ENCODE data around the gene KDM6A.

The KDM6A gene

GRCh38 chrX:44914532-44915198 is 41.7 kb downstream of the KDM6A start:
- no peaks in the 10 kb centered on the region for H3K27me3 ChIP-seq (ENCODE audit: control insufficient read depth in 2 of 2, insufficient read depth in 2 of 2, low read length in 2 of 2)
- H3K9me3 ChIP-seq (ENCODE audit: control insufficient read depth in 2 of 2, low read length in 2 of 2): no peaks in the 10 kb centered on the region
- peaks cover 0 to 10% of the 10 kb centered on the region in 2 donors for H3K4me1 ChIP-seq (ENCODE audit: control insufficient read depth in 2 of 2, insufficient read depth in 2 of 2, low read length in 2 of 2)
- no peak overlapping the region for H3K9ac ChIP-seq (ENCODE audit: low read depth in 1 of 2, low read length in 2 of 2)
- no peak overlapping the region for H3K27ac ChIP-seq (ENCODE audit: low read depth in 2 of 2, low read length in 2 of 2)
- no peak overlapping the region for H3K4me3 ChIP-seq (ENCODE audit: low read length in 2 of 2)
- no peaks in the 10 kb centered on the region for H3K36me3 ChIP-seq (ENCODE audit: control insufficient read depth in 2 of 2, insufficient read depth in 2 of 2, low read length in 2 of 2)

GRCh38 chrX:44915361-44915868 is 42.4 kb downstream of the KDM6A start:
- no peaks in the 10 kb centered on the region for H3K36me3 ChIP-seq (ENCODE audit: control insufficient read depth in 2 of 2, insufficient read depth in 2 of 2, low read length in 2 of 2)
- H3K4me3 ChIP-seq (ENCODE audit: low read length in 2 of 2): no peak overlapping the region
- H3K4me1 ChIP-seq (ENCODE audit: control insufficient read depth in 2 of 2, insufficient read depth in 2 of 2, low read length in 2 of 2): peaks cover 0 to 10% of the 10 kb centered on the region in 2 donors
- no peak overlapping the region for H3K27ac ChIP-seq (ENCODE audit: low read depth in 2 of 2, low read length in 2 of 2)
- no peaks in the 10 kb centered on the region for H3K27me3 ChIP-seq (ENCODE audit: control insufficient read depth in 2 of 2, insufficient read depth in 2 of 2, low read length in 2 of 2)
- no peaks in the 10 kb centered on the region for H3K9me3 ChIP-seq (ENCODE audit: control insufficient read depth in 2 of 2, low read length in 2 of 2)
- H3K9ac ChIP-seq (ENCODE audit: low read depth in 1 of 2, low read length in 2 of 2): no peak overlapping the region

GRCh38 chrX:44918722-44919121 is 45.7 kb downstream of the KDM6A start:
- Histone ChIP-seq H3K4me3 (ENCODE audit: low read length in 2 of 2) (no peak overlapping the region), H3K9me3 (ENCODE audit: control insufficient read depth in 2 of 2, low read length in 2 of 2) (no peaks in the 10 kb centered on the region), H3K9ac (ENCODE audit: low read depth in 1 of 2, low read length in 2 of 2) (no peak overlapping the region), H3K4me1 (ENCODE audit: control insufficient read depth in 2 of 2, insufficient read depth in 2 of 2, low read length in 2 of 2) (peaks cover 2 to 12% of the 10 kb centered on the region in 2 donors), H3K36me3 (ENCODE audit: control insufficient read depth in 2 of 2, insufficient read depth in 2 of 2, low read length in 2 of 2) (no peaks in the 10 kb centered on the region), H3K27me3 (ENCODE audit: control insufficient read depth in 2 of 2, insufficient read depth in 2 of 2, low read length in 2 of 2) (no peaks in the 10 kb centered on the region), H3K27ac (ENCODE audit: low read depth in 2 of 2, low read length in 2 of 2) (no peak overlapping the region)

GRCh38 chrX:44922980-44923379 is 50.0 kb downstream of the KDM6A start:
- H3K4me3 ChIP-seq (ENCODE audit: low read length in 2 of 2): no peak overlapping the region
- H3K9ac ChIP-seq (ENCODE audit: low read depth in 1 of 2, low read length in 2 of 2): no peak overlapping the region
- no peaks in the 10 kb centered on the region for H3K36me3 ChIP-seq (ENCODE audit: control insufficient read depth in 2 of 2, insufficient read depth in 2 of 2, low read length in 2 of 2)
- peaks cover 2 to 3% of the 10 kb centered on the region in 2 donors for H3K4me1 ChIP-seq (ENCODE audit: control insufficient read depth in 2 of 2, insufficient read depth in 2 of 2, low read length in 2 of 2)
- H3K9me3 ChIP-seq (ENCODE audit: control insufficient read depth in 2 of 2, low read length in 2 of 2): no peaks in the 10 kb centered on the region
- no peak overlapping the region for H3K27ac ChIP-seq (ENCODE audit: low read depth in 2 of 2, low read length in 2 of 2)
- H3K27me3 ChIP-seq (ENCODE audit: control insufficient read depth in 2 of 2, insufficient read depth in 2 of 2, low read length in 2 of 2): no peaks in the 10 kb centered on the region

GRCh38 chrX:44927398-44927797 is 54.4 kb downstream of the KDM6A start:
- Histone ChIP-seq H3K36me3 (ENCODE audit: control insufficient read depth in 2 of 2, insufficient read depth in 2 of 2, low read length in 2 of 2) (no peaks in the 10 kb centered on the region), H3K27me3 (ENCODE audit: control insufficient read depth in 2 of 2, insufficient read depth in 2 of 2, low read length in 2 of 2) (no peaks in the 10 kb centered on the region), H3K9ac (ENCODE audit: low read depth in 1 of 2, low read length in 2 of 2) (no peak overlapping the region), H3K9me3 (ENCODE audit: control insufficient read depth in 2 of 2, low read length in 2 of 2) (no peaks in the 10 kb centered on the region), H3K4me3 (ENCODE audit: low read length in 2 of 2) (no peak overlapping the region), H3K4me1 (ENCODE audit: control insufficient read depth in 2 of 2, insufficient read depth in 2 of 2, low read length in 2 of 2) (no peaks in the 10 kb centered on the region), H3K27ac (ENCODE audit: low read depth in 2 of 2, low read length in 2 of 2) (no peak overlapping the region)

GRCh38 chrX:44931441-44931973 is 58.5 kb downstream of the KDM6A start:
- Histone ChIP-seq H3K27me3 (ENCODE audit: control insufficient read depth in 2 of 2, insufficient read depth in 2 of 2, low read length in 2 of 2) (no peaks in the 10 kb centered on the region), H3K27ac (ENCODE audit: low read depth in 2 of 2, low read length in 2 of 2) (no peak overlapping the region), H3K36me3 (ENCODE audit: control insufficient read depth in 2 of 2, insufficient read depth in 2 of 2, low read length in 2 of 2) (no peaks in the 10 kb centered on the region), H3K9me3 (ENCODE audit: control insufficient read depth in 2 of 2, low read length in 2 of 2) (no peaks in the 10 kb centered on the region), H3K4me3 (ENCODE audit: low read length in 2 of 2) (no peak overlapping the region), H3K9ac (ENCODE audit: low read depth in 1 of 2, low read length in 2 of 2) (no peak overlapping the region), H3K4me1 (ENCODE audit: control insufficient read depth in 2 of 2, insufficient read depth in 2 of 2, low read length in 2 of 2) (no peaks in the 10 kb centered on the region)

GRCh38 chrX:44935172-44935571 is 62.2 kb downstream of the KDM6A start:
- H3K4me3 ChIP-seq (ENCODE audit: low read length in 2 of 2): no peak overlapping the region
- no peaks in the 10 kb centered on the region for H3K27me3 ChIP-seq (ENCODE audit: control insufficient read depth in 2 of 2, insufficient read depth in 2 of 2, low read length in 2 of 2)
- H3K27ac ChIP-seq (ENCODE audit: low read depth in 2 of 2, low read length in 2 of 2): no peak overlapping the region
- no peak overlapping the region for H3K9ac ChIP-seq (ENCODE audit: low read depth in 1 of 2, low read length in 2 of 2)
- no peaks in the 10 kb centered on the region for H3K9me3 ChIP-seq (ENCODE audit: control insufficient read depth in 2 of 2, low read length in 2 of 2)
- H3K4me1 ChIP-seq (ENCODE audit: control insufficient read depth in 2 of 2, insufficient read depth in 2 of 2, low read length in 2 of 2): no peaks in the 10 kb centered on the region
- no peaks in the 10 kb centered on the region for H3K36me3 ChIP-seq (ENCODE audit: control insufficient read depth in 2 of 2, insufficient read depth in 2 of 2, low read length in 2 of 2)

- Histone ChIP-seq H3K9me3 (ENCODE audit: control insufficient read depth in 2 of 2, low read length in 2 of 2) (no peaks in the 10 kb centered on the region), H3K4me1 (ENCODE audit: control insufficient read depth in 2 of 2, insufficient read depth in 2 of 2, low read length in 2 of 2) (no peaks in the 10 kb centered on the region), H3K36me3 (ENCODE audit: control insufficient read depth in 2 of 2, insufficient read depth in 2 of 2, low read length in 2 of 2) (no peaks in the 10 kb centered on the region), H3K27ac (ENCODE audit: low read depth in 2 of 2, low read length in 2 of 2) (no peak overlapping the region), H3K9ac (ENCODE audit: low read depth in 1 of 2, low read length in 2 of 2) (no peak overlapping the region), H3K27me3 (ENCODE audit: control insufficient read depth in 2 of 2, insufficient read depth in 2 of 2, low read length in 2 of 2) (no peaks in the 10 kb centered on the region), H3K4me3 (ENCODE audit: low read length in 2 of 2) (no peak overlapping the region)
Observed at GRCh38 chrX:44935640-44936039, 62.7 kb downstream of the KDM6A start.

GRCh38 chrX:44937606-44938005 is 64.6 kb downstream of the KDM6A start:
- Histone ChIP-seq H3K36me3 (ENCODE audit: control insufficient read depth in 2 of 2, insufficient read depth in 2 of 2, low read length in 2 of 2) (no peaks in the 10 kb centered on the region), H3K4me1 (ENCODE audit: control insufficient read depth in 2 of 2, insufficient read depth in 2 of 2, low read length in 2 of 2) (no peaks in the 10 kb centered on the region), H3K9me3 (ENCODE audit: control insufficient read depth in 2 of 2, low read length in 2 of 2) (no peaks in the 10 kb centered on the region), H3K27me3 (ENCODE audit: control insufficient read depth in 2 of 2, insufficient read depth in 2 of 2, low read length in 2 of 2) (no peaks in the 10 kb centered on the region), H3K9ac (ENCODE audit: low read depth in 1 of 2, low read length in 2 of 2) (no peak overlapping the region), H3K4me3 (ENCODE audit: low read length in 2 of 2) (no peak overlapping the region), H3K27ac (ENCODE audit: low read depth in 2 of 2, low read length in 2 of 2) (no peak overlapping the region)

- Histone ChIP-seq H3K9me3 (ENCODE audit: control insufficient read depth in 2 of 2, low read length in 2 of 2) (no peaks in the 10 kb centered on the region), H3K36me3 (ENCODE audit: control insufficient read depth in 2 of 2, insufficient read depth in 2 of 2, low read length in 2 of 2) (no peaks in the 10 kb centered on the region), H3K27ac (ENCODE audit: low read depth in 2 of 2, low read length in 2 of 2) (no peak overlapping the region), H3K27me3 (ENCODE audit: control insufficient read depth in 2 of 2, insufficient read depth in 2 of 2, low read length in 2 of 2) (no peaks in the 10 kb centered on the region), H3K4me3 (ENCODE audit: low read length in 2 of 2) (no peak overlapping the region), H3K9ac (ENCODE audit: low read depth in 1 of 2, low read length in 2 of 2) (no peak overlapping the region), H3K4me1 (ENCODE audit: control insufficient read depth in 2 of 2, insufficient read depth in 2 of 2, low read length in 2 of 2) (no peaks in the 10 kb centered on the region)
Observed at GRCh38 chrX:44938111-44938510, 65.1 kb downstream of the KDM6A start.

All from mucosa of rectum (tissue), 2 donors.